KBM-7 (cell line): ENCODE measurements around the gene DST.
"Not testable (repeated sequence)": the region's sequence is repeated elsewhere in the genome, so short reads cannot be mapped to it uniquely, and the experiment has no call there.

Experiments used
- DNase-seq: peaks from one replicate; pipeline ENCODE4 v3.0.0-alpha.2; 2015
- in situ Hi-C: fragments of 300-500 bp; cut with MboI; formaldehyde crosslinking; loops from 2 replicates; pipeline ENCODE4 v1.14.3; 2020; ENCODE audit warnings: low sequenced_read_pairs, low pct_unique_long_range_greater_than_20kb, mixed read lengths

The DST gene

GRCh38 chr6:56581296-56581925 lies 61.3 kb downstream of the DST start:
- DNase-seq: no peak
- in situ Hi-C loops: no loop called here

DNA sequence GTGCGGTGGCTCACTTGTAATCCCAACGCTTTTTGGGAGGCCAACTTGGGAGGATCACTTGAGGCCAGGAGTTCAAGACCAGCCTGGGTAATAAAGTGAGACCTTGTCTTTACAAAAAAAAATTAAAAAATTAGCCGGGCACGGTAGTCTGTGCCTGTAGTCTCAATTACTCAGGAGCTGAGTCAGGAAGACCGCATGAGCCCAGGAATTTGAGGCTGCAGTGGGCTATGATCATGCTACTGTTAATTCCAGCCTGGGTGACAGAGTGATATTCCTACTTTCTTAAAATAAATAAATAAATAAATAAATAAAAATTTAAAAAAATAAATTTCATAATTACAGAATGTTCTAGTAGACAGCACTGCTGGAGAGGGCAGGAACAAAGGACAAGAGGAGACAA lies 62.4 kb downstream of the DST start:
- in situ Hi-C loops: no loop called here
- DNase-seq: no peak

DNA sequence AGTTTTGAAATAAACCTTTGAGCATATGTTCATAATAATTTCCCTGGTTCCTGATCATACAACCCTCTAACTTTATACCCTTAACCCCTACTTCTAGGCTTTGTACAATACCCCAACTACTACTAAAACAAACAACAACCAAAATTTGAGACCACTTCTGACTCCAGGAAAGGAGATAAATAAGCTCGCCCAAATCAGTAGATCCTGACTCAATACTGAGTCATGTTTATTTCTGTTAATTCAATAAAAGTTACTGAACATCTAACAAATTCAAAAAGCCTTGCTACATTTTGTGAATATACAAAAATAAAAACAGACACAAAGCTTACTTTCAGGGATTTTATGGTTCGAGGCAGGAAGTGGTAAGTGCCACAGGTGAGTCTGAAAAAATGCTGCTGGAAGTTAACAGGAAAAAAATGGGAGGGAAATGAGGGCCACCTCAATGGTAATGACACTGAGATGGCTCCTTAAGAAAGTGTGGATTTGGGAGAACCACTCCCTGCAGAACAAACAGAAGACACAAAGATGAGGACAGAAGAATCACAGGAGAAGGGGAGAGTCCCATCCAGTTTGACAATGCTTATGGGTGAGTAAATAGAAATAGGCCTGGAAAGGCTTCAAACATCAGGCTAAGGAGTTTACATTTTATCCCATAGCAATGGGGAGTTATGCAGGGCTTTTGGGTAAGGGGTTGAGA lies 63.4 kb downstream of the DST start:
- in situ Hi-C loops: no loop called here
- no peak for DNase-seq

DNA sequence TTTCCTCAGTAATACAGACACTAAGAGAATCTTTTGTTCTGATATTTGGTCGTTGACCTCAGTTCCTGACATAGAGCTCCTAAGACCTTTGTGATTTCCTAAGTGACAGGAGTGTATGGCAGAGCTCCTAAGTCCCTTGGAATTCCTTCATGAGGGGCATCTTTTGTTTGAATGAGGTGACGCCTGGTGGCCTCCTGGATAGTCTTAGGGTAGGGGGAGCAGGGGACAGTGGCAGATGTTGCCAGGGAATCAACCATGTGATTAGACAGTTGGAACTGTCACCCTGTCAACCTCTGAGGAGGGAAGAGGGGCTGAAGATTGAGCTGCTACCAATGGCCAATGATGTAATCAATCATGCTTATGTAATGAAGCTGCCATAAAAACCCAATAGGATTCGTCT lies 67.0 kb downstream of the DST start:
- in situ Hi-C loops: no loop called here

DNA sequence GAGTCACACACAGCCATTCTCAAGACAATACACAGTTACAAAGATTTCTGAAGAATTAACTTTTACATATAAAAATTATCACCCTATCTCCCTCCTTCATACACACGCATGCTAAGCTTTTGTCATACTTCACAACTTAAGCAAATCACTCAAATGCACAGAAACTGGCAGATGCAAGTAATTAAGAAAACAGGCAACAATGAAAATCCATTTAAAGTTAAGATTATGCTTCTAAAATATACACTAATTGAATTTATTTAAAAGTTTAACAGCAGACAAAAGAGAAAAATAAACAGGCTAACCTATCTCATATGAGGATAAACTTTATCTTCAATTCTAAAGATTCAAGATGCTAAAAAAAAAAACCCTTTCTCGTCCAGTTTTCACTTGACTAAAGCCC lies 68.4 kb downstream of the DST start:
- in situ Hi-C loops: loop anchor here (25.0 kb wide), 1 partner anchor 212 kb away; no protein-coding TSS in a partner anchor
- DNase-seq: no peak

More for the DNA sequence above, 67.0 kb downstream of the DST start:
- no peak for DNase-seq

- in situ Hi-C loops: loop anchor here (25.0 kb wide), 1 partner anchor 211 kb away; no protein-coding TSS in a partner anchor
- no peak for DNase-seq
These were observed 69.1 kb downstream of the DST start for GRCh38 chr6:56573624-56574023.

DNA sequence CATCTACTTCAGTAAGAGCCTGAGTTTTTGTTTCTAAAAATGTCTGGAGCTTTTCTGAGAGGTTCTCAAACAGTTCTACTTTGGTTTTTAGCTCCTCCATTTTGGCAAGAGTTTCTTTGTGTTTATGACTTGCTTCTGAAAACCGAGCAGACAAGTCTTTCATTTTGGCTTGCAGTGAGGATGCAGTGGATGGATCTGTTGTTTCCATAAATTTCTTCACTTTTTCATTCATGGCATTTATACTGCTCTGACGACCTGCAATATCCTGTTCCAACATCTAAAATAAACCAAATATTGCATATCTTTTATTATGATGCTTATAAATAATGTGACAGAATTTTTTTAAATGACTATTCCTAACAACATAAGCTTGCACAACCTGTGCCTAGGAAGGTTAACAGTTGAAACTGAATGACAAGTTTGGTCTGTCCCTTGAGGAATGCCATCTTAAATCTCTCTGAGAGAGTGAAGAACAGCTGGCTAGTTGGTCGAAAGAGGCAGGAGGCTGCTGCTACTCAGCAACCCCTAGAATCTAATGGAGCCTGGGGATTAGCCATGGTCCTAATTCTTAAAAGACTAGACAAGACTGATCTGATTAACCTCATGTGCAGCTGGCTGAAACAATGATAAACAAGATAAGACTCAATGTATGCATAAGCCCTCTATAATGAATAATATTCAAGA lies 69.8 kb downstream of the DST start:
- no peak for DNase-seq
- in situ Hi-C loops: loop anchor here (25.0 kb wide), 1 partner anchor 211 kb away; no protein-coding TSS in a partner anchor

DNA sequence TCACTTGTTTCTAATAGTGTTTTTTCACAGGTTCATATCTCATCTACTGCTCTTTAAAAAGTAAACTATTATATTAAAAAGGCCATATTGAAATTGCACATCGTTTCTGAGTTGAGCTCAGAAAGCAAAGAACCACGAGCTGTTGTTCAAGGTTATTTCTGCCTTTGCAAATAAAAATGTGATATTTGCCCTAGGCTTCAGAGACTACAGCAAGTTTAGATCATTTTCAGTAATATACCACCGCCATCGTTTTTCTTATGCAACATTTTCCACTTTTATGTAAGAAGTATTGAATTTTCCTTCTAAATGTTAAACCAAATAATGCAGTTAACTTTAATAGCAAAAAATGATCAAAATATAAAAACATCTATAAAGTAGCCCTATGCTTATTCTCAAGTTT lies 71.1 kb downstream of the DST start:
- in situ Hi-C loops: loop anchor here (25.0 kb wide), 1 partner anchor 209 kb away; no protein-coding TSS in a partner anchor
- DNase-seq: no peak

DNA sequence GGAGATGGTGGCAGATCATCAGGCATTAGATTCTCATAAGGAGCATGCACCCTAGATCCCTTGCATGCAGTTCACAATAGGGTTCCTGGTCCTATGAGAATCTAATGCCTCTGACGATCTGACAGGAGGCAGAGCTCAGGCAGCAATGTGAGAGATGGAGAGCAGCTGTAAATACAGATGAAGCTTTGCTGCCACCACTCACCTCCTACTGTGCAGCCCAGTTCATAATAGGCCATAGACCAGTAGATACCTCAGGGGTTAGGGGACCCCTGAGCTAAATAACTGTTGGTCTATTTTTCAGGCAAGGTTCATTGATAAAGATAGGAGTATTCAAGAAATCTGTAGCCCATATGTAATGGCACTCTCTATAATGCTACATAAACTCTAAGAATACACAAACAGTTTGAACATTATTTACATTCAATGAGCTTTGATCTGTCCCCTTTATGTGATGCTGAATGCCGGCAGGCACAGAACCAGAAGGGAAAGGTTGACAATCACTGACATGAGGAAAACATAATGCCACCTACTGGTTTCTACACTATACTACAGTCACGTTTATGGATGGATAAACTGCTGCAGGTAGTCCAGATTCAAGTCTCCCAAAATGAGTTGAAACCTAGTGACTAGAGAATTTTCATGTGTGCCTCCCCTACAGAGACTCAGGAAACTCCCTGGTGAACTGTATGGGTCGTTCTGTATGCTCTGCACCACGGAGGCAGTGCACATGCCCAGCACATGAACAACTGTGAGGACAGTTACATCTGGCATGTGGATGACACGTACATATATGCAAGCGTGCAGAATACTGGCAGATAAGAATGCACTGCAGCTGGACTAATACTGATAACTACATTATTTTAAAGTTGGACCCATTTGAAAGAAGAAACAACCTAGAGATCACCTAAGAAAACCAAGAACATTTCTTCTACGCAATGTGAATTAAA lies 72.0 kb downstream of the DST start:
- peak; percentile 42 for DNase-seq
- in situ Hi-C loops: loop anchor here (25.0 kb wide), 1 partner anchor 208 kb away; no protein-coding TSS in a partner anchor

GRCh38 chr6:56567501-56567900 lies 75.2 kb downstream of the DST start:
- no peak for DNase-seq
- in situ Hi-C loops: loop anchor here (25.0 kb wide), 1 partner anchor 205 kb away; no protein-coding TSS in a partner anchor

- not testable (repeated sequence) for DNase-seq
- in situ Hi-C loops: loop anchor here (25.0 kb wide), 1 partner anchor 200 kb away; no protein-coding TSS in a partner anchor
These were observed 80.0 kb downstream of the DST start for GRCh38 chr6:56562730-56563129.

- in situ Hi-C loops: loop anchor here (25.0 kb wide), 1 partner anchor 195 kb away; no protein-coding TSS in a partner anchor
- no peak for DNase-seq
These were observed 85.7 kb downstream of the DST start for GRCh38 chr6:56556751-56557540.

GRCh38 chr6:56555438-56555872 lies 87.2 kb downstream of the DST start:
- no peak for DNase-seq
- in situ Hi-C loops: loop anchor here (25.0 kb wide), 1 partner anchor 193 kb away; no protein-coding TSS in a partner anchor

- no peak for DNase-seq
- in situ Hi-C loops: loop anchor here (25.0 kb wide), 1 partner anchor 190 kb away; no protein-coding TSS in a partner anchor
These were observed 90.2 kb downstream of the DST start for GRCh38 chr6:56552187-56553130.

GRCh38 chr6:56551409-56552120 lies 91.1 kb downstream of the DST start:
- in situ Hi-C loops: loop anchor here (25.0 kb wide), 1 partner anchor 189 kb away; no protein-coding TSS in a partner anchor
- DNase-seq: no peak

DNA sequence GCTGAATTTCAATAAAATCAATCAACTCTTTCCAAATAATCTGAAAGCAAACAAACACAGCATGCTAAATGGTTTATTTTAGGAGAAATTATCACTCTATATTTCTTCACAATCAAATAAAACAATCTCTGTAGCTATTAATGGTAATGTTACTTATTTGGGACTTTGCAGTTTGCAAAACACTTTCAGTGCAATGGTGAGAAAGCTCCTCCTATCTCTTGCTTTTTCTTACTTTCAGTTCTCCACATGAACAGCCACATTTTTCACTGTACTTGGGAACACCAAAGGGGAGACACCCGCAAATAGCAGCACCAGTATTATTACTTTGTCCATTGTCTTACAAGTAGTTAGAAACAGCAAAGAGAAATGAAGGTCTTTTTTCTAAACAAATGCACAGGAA lies 92.4 kb downstream of the DST start:
- no peak for DNase-seq
- in situ Hi-C loops: loop anchor here (25.0 kb wide), 1 partner anchor 188 kb away; no protein-coding TSS in a partner anchor
